Measurements from ENCODE around the gene UMPS.
"Not testable (repeated sequence)": the region's sequence is repeated elsewhere in the genome, so short reads cannot be mapped to it uniquely, and the experiment has no call there.

UMPS gene

DNA sequence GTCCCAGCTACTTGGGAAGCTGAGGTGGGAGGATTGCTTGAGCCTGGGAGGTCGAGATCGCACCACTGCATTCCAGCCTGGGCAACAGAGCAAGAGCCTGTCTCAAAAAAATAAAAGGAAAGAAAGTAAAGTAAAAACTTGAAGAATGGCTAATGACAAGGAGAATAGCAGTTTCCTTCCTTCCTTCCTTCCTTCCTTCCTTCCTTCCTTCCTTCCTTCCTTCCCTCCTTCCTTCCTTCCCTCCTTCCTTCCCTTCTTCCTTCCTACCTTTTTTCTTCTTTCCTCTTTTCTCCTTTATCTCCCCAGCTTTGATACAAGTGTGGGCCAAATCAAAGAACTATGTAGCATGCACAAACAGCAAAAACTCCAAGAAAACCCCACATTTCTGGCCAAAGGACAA lies 23.0 kb upstream of the UMPS start:
- not testable (repeated sequence) for DNase-seq (ENCODE audit: low read depth in 3 of 3)

DNA sequence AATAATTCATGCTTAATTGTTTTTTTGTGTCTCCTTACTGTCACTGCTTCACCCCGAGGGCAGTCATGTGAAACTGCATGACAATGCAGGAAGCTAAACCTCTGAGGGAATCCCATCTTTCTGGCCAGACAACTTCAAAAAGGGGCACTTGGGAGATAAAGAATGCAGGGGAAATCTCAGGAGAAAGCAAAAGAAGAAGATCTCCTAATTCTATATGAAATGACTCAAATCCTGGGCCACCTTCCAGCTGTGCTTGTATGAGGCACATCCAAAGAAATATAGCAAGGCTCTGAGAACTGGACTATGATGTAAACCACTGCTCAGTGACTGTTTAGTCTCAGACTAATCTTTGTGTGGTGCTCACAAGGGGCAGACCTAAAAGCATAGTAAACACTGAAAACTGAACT lies 22.6 kb upstream of the UMPS start:
- no peak for DNase-seq (ENCODE audit: low read depth in 3 of 3)

DNA sequence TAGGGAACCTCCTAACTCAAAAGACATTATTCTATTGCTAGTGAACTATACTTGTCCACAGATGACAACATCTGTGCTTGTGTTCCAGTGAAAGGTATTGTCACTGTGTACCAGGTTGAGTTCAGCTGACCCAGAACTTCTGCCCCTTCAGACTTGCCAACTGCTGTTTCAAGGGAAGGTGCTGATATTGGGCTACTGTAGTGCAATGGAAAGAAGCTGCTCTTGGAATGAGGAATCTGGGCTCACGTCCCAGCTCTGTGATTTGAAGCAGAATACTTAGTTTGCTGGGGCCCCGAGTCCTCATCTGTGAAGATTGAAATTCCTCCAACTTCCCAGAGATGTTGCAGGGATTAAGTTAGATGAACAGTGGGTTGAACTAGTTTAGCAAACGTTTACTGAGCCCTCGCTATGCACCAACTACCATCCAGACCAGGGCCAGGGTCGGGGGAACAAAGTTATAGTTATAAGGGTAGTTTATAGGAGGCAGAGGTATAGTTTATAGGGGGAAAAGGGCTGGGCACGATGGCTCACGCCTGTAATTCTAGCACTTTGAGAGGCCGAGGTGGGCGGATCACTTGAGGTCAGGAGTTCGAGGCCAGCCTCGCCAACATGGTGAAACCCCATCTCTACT lies 15.9 kb upstream of the UMPS start:
- DNase-seq (ENCODE audit: low read depth in 3 of 3): no peak

DNA sequence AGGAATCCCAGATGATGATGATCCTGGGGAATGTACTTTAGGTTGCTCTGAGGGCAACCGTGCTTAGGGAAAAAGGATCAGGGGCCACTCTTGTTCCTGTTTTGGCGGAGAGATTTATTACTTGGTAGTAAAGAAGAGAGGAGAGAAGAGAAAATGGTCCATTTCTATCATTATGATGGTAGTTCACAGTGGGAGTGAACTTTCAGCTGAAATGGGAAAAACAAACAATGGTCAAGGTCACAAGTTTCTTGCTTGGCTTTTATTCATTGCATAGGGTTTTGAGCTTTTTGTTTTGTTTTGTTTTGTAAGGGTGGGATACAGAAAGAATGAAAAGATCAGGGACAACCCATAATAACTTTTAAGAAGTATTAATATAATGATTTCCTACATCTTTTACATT lies 7.7 kb upstream of the UMPS start:
- DNase-seq (ENCODE audit: low read depth in 3 of 3): no peak

DNA sequence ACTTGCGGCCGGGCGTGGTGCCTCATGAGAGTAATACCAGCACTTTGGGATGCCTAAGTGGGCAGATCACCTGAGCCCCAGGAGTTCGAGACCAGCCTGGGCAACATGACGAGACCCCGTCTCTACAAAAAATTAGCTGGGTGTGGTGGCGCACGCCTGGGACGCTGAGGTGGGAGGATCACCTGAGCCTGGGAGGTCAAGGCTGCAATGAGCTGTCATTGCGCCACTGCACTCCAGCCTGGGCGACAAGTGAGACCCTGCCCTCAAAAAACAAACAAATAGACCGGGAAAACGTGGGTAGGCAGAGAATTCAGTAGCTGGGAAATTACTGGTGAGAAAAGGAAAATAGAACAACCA lies 667 bp downstream of the UMPS start:
- DNase-seq (ENCODE audit: low read depth in 3 of 3): no peak

DNA sequence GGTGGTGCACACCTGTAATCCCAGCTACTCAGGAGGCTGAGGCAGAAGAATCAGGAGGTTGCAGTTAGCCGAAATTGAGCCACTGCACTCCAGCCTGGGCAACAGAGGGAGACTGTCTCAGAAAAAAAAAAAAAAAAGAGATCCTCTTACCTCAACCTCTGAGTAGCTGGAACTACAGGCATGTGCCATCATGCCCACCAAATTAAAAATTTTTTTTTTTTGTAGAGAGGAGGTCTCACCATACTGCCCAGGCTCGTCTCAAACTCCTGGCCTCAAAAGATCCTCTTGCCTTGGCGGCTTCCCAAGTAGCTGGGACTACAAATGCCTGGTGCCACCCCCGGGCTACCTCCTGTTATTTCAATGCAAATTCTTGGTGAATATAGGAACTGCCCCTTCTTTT lies 1.5 kb downstream of the UMPS start:
- DNase-seq (ENCODE audit: low read depth in 3 of 3): no peak

DNA sequence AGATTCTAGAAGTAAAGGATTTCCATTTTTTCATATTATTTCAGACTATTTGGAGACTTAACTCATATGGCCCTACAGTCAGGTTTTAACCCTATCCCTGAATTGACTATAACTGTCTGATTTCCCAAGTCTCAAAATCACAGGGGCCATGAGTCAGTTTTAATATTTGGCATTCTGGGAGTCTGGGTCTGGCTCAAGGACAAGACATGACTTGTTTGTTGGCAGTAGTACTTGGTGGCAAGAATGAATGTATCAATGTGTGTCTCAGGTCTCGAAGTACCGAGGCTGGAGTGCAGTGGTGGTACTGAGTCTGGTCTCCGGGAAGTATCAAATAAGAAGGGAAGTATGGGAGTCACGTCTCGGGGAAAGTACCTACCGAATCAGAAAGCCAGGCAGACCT lies 10.8 kb downstream of the UMPS start:
- DNase-seq (ENCODE audit: low read depth in 3 of 3): no peak

DNA sequence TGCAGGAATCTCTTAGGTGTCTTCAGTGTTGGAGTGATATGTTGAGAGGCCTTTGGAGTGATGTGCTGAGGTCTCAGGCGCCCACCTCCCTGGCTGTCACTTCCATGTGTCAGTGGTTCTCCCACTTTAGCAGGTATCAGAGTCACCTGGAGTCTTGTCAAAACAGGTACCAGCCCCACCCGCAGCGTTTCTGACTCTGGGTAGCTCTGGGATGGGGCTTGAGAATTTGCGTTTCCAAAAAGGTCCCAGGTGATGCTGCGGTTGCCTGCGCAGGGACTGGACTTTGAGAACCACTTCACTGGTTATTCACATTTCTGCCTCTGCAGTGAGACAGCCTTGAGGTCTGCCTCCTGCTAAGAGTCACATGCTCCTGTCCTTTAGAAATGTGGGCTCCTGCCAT lies 15.5 kb downstream of the UMPS start:
- DNase-seq (ENCODE audit: low read depth in 3 of 3): no peak

DNA sequence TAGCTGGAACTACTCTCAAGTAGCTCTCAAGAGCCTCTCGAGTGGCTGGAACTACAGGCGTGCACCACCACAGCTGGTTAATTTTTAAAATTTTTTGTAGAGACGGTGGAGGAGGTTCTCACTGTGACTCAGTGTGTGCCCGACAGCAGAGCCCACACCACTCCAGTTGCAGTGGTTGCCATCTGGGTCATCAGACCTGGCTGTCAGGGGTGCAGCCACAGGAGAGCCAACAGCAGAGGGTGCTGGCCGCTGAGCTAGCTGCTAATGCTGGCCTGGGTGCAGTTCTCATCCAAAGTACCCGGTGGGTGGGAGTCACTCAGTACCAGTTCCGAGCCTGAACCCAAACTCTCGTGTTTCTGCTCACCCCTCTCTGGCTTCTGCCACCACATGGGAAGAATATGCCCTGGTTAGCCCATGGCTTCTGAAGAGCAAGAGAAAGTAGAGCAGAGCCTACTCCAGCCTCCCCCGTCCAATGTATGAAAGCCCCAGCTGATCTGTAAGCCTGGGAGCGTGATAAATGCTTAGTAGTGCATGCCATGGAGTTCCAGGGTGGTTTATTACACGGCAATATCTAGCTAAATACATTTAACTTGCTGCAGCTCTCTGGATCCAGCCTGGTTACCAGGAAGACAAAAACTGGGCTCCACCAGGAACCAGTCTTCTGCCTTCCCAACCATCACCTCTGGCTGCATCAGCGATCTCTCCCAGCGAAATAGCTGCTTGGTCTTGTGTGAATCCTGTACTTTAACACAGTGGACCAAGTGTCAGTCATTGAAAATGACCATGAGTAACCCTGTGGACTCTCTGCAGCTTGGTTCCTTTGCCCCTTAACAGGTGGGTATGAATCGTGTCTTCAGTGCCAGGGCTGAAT lies 17.1 kb downstream of the UMPS start:
- no peak for DNase-seq (ENCODE audit: low read depth in 3 of 3)

DNA sequence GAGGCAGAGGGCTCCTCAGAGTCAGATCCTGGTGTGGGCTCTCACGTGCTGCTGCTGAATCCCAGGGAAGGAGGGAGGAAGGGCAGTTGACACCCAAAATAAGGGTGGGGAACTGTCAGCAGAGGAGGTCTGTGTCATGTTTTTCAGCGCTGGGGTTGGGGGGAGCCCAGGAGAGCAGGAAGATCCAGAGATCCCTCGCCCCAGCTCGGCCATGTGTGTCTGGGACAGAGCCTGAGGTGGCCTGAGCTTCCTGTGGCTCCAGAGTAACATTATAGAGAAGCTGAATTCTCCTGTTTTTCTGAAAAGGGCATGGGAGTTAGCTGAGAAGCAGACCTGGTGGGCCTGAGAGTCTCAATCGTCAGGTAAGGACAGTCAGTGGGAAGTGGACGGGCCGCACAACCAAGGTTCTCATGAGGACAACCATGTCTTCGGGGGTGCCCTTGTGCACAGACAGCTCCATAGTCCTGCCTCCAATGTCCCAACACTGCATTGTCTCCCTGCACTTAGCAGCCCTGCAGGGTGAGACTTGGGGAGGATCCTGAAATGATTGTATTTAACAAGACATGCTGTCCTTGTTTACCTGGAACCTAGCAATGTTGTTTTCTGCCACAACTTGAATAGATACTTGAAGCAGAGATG lies 18.4 kb downstream of the UMPS start:
- DNase-seq (ENCODE audit: low read depth in 3 of 3): no peak

DNA sequence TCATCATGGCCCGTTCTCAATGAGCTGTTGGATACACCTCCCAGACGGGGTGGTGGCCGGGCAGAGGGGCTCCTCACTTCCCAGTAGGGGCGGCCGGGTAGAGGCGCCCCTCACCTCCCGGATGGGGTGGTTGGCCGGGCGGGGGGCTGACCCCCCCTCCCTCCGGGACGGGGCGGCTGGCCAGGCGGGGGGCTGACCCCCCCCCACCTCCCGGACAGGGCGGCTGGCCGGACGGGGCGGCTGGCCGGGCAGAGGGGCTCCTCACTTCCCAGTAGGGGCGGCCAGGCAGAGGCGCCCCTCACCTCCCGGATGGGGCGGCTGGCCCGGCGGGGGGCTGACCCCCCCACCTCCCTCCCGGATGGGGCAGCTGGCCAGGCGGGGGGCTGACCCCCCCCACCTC lies 19.6 kb downstream of the UMPS start:
- not testable (repeated sequence) for DNase-seq (ENCODE audit: low read depth in 3 of 3)

DNA sequence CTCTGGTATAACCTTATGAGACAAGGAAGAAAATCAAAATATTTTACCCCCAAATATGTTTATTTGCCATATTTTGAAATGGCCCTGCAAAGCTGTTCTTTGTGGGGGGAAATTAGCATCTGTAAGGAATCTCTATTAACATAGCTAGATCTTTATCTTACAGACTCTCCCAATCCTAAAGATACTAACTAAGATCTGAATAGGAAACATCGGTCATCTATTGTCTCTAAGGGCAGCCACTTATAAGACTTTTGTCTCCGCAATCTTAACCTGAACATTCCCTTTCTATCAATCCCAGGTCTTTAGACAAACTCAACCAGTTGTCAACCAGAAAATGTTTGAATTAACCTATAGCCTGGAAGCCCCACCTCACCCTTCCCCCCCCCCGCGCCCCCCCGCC lies 21.2 kb downstream of the UMPS start:
- DNase-seq (ENCODE audit: low read depth in 3 of 3): no peak

DNA sequence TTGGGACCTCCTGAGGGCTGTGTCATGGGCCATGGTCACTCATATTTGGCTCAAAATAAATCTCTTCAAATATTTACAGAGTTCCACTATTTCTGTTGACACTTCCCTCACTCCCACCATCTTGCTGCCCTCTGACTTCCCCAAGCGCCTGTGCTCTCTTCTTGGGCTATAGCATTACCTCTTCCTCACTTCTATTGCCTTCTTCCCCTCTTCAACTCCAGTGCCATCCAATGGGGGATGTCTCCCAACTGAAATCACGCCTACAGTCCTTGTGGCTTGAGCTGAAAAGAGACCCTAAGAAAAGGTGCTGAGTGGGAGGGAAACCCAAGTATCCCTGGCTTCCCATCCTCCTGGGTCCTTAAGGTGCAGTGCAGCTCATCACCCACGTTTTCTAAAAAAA lies 21.8 kb downstream of the UMPS start:
- no peak for DNase-seq (ENCODE audit: low read depth in 3 of 3)

DNA sequence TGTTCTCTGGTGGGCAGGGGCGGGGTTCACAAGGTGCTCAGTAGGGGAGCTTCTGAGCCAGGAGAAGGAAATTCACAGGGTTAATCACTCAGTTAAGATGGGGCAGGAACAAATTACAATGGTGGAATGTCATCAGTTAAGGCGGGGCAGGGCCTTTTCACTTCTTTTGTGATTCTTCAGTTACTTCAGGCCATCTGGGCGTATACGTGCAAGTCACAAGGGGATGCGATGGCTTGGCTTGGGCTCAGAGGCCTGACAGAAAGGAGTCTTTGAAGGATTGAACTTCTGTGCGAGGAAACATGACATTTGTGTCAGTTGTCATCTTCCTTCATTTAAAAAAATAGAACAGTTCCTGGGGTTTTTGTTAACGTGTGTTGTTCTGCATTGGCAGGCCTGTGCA lies 27.7 kb downstream of the UMPS start:
- DNase-seq (ENCODE audit: low read depth in 3 of 3): not testable (repeated sequence)

DNA sequence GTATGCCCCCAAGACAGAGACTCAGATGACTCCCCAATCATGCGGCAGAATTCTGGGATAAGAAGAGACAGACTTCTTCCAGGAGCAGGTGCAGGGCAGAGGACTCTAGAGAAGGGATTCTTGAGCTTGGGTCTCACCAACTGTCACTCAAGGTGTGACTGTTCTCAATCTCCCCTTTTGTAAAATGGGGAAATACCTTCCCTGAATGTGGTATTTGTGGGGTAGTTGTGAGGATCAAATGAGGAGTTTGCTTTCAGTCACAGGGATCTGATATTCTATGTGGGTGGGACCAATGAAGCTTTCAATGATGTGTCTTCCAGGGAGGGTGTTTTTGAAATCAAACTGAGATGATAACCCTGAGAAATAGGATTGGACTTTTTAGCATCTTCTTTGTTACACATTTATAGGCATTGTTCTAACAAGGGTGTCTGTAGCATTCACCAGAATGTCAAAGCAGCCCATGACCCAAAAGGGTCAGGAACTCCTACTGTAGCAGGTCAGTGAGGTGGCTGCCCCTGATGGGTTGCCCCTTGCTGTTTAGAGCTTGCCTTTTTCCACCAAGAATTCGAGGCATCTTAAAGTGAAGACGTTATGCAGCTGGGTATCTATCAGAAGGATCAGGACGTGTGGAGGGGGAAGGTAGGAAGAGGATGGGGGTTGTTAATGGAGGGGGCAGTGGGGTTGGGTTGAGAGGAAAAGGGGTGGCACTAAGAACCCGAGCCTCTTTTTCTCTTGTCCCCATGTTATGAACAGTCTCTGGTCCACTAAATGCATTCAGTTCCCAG lies 28.8 kb downstream of the UMPS start:
- no peak for DNase-seq (ENCODE audit: low read depth in 3 of 3)

DNA sequence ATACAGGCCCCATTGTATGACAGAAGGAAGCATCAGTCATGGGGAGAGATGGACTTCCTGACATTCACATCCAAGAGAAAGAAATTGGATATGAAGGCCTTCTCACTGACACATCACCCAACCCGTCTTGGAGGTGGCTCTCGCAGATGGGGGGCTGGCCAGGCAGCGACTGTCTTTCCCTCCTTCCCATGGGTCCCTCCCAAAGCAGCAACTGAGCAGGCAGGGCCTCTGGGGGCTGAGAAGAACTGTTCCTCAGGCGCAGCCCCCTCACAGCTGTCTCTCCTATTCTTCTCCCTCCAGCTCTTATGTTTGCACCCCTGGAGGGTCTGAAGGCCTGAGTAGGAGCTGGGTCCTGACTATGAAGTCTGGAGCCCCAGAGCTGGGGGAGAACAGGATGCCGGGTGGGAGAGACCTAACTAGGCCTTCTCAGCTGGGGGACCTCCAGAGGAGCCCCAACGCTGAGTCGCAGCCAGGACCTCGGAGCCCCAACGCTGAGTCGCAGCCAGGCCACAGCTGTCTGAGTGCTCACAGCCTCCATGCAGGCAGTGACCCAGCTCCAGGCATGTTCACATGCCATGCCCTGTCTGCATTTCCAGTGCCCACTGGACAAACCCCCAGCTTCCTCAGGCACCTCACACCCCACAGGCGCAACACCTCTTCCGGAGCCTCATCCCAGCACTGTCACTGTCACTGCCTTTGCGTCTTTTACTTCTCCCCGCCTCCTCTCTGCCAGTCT lies 29.6 kb downstream of the UMPS start:
- no peak for DNase-seq (ENCODE audit: low read depth in 3 of 3)

DNA sequence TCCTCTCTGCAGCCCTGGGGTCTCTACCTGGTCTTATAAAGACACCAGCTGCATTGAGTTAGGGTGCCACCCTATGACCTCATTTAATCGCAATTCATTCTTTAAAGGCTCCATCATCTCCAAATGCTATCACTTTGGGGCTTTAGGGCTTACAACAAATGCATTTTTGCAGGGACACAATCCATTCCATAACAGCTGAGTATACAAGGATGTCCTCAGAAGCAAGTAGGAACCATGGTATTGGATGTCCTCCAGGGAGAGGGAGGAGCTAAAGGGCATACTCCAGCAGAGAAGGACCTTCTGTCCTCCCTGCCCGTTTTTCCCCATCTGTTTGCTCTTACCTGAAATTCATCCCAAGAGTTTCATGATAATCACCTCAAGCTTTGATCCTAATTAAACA lies 30.3 kb downstream of the UMPS start:
- DNase-seq (ENCODE audit: low read depth in 3 of 3): no peak

DNA sequence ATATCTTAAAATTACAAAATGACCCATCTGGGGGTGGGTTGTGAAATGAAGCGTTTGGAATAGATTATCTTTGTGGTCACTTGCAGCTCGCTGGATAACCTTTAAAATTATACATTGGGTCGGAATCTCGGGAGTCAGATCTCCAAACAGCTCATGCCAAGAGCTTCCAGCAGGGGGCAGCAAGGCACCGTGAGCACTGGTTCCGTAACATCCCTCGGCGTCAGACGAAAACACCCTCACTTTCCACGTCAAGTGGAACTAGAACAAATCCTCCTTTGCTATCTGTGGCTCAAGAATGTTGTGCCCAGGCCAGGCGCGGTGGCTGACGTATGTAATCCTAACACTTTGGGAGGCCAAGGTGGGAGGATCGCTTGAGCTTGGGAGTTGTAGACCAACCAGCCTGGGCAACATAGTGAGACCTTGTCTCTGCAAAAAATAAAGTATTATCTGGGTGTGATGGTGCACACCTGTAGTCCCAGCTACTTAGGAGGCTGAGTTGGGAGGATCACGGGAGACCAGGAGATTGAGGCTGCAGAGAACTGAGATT lies 31.1 kb downstream of the UMPS start:
- DNase-seq (ENCODE audit: low read depth in 3 of 3): peak; percentile 50 to 64 (median 62)

DNA sequence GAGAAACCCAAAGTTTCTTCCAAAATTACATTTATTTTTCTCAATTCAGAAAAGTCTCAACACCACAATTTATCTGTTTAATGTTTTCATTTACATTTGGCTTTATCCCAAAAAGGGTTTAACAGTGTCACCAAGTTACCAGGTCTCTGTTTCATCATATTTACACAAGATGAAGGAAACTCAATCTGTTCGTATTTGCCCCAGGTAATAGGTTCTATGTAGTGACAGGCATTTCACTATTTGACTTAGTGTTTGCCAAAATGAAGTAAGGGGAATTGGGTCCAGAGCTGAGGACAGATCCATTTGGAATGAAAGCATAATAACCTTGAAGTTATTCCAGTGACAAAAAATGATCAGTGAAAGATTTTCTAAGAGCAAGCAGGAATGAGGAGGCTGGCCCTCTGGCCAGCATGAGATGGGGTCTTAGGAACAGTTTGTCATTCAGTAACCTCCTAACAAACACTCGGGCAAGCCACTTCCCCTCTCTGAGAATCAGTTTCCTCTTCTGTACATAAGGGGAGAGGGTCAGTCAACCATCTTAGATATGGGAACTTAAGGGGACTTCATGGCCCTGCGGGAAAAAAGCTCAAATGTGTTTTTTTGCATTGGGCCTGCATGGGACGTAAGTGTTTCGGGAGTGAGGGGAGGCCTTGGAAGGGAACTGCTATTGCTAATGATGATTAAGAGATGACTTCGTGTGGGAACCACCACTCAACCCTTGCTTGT lies 31.8 kb downstream of the UMPS start:
- no peak for DNase-seq (ENCODE audit: low read depth in 3 of 3)

DNA sequence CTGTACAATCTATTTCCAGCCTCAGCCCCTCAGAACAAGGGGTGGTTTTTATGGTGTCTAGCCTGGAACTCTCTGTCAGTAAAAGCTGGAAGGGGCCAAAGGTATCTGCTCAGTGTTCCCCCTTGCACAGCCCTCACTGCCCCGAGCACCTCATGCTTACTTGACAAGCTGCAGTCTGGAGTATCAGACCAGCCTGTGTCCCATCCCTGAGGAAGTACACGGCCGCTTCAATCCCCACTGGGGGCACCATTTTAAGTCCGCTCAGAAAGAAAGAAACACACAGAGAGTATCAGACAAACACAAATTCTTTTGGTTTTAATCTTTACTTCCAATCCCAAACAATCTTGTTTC lies 32.4 kb downstream of the UMPS start:
- DNase-seq (ENCODE audit: low read depth in 3 of 3): no peak

DNA sequence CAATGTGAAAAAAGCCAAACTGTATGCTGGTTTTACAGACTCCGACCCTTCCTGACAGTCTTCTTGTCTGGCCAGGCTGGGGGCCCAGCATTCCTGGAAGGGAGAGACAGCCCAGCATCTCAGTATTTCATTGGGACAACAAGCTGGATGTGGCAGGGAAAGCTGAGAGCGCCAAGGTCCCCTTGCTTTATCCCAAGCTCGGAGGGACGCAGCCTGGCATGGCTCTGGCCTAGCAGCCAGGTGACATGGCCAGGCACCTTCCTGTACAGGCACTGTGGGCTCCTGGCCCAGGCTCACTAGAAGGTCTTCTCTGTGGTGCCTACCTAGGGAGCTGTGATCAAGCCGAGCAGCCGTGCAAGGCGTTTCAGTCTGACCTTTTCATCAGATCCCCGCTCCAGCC lies 33.0 kb downstream of the UMPS start:
- no peak for DNase-seq (ENCODE audit: low read depth in 3 of 3)
